IgD-negative memory B cell (primary cell): Measurements from ENCODE around the gene STPG3. TPM values are rescaled to one million over a fixed set of nuclear protein-coding genes. Genes with fewer than 3 reads are reported as not detected.

Experiments used
- H3K27ac Mint-ChIP-seq, 3 donors: one replicate each; pipeline ENCODE4 v1.8.0; 2020 to 2022; ENCODE audit warnings: mild to moderate bottlenecking in 3 of 3, mixed read lengths in 3 of 3, moderate library complexity in 1 of 3
- H3K27me3 Mint-ChIP-seq: one replicate; pipeline ENCODE4 v1.8.0; 2021; ENCODE audit warnings: mixed read lengths
- H3K36me3 Mint-ChIP-seq: one replicate; pipeline ENCODE4 v1.8.0; 2020; ENCODE audit warnings: mild to moderate bottlenecking, mixed read lengths
- H3K4me1 Mint-ChIP-seq, 3 donors: one replicate each; pipeline ENCODE4 v1.8.0; 2020 to 2022; ENCODE audit warnings: mixed read lengths in 3 of 3, mild to moderate bottlenecking in 1 of 3
- H3K4me3 Mint-ChIP-seq, 4 donors: one replicate each; pipeline ENCODE4 v1.8.0; 2020 to 2022; ENCODE audit warnings: mild to moderate bottlenecking in 4 of 4, mixed read lengths in 4 of 4, moderate library complexity in 3 of 4
- H3K9me3 Mint-ChIP-seq, 3 donors: one replicate each; pipeline ENCODE4 v1.8.0; 2020 to 2021; ENCODE audit warnings: mixed read lengths in 3 of 3, mild to moderate bottlenecking in 1 of 3
- polyA plus RNA-seq: library from polyadenylated mRNA; unstranded; fragments of 300-500 nt; fragmentation: Illumina TruSeq; gene quantifications from one replicate; pipeline ENCODE4 v1.2.3, GENCODE V29; 2021

Gene STPG3
- polyA plus RNA-seq, 1 donor from 2014 or later = not detected

DNA sequence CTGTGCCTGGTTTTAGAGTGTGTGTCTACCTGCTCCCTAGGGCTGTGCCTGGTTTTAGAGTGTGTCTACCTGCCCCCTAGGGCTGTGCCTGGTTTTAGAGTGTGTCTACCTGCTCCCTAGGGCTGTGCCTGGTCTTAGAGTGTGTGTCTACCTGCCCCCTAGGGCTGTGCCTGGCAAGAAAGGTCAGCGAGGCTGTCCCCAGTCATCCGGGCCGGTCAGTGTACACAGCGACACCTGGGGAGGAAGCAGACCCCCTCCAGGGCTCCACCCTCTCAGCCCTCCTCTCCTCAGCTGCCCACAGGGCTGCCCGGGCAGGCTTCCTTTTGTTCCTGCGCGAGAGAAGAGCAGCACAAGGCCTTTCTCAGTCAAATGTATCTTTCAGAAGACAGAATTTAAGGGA, 46.9 kb downstream of the STPG3 start:
- Mint-ChIP-seq H3K36me3 (no peaks in the 10 kb centered on the region), H3K27me3 (peaks cover 25% of the 10 kb centered on the region), H3K4me1 (peaks cover 3 to 6% (median 5%) of the 10 kb centered on the region in 3 donors), H3K27ac (no peak overlapping the region), H3K9me3 (peaks cover 0 to 6% (median 0%) of the 10 kb centered on the region in 3 donors), H3K4me3 (no peak overlapping the region)

DNA sequence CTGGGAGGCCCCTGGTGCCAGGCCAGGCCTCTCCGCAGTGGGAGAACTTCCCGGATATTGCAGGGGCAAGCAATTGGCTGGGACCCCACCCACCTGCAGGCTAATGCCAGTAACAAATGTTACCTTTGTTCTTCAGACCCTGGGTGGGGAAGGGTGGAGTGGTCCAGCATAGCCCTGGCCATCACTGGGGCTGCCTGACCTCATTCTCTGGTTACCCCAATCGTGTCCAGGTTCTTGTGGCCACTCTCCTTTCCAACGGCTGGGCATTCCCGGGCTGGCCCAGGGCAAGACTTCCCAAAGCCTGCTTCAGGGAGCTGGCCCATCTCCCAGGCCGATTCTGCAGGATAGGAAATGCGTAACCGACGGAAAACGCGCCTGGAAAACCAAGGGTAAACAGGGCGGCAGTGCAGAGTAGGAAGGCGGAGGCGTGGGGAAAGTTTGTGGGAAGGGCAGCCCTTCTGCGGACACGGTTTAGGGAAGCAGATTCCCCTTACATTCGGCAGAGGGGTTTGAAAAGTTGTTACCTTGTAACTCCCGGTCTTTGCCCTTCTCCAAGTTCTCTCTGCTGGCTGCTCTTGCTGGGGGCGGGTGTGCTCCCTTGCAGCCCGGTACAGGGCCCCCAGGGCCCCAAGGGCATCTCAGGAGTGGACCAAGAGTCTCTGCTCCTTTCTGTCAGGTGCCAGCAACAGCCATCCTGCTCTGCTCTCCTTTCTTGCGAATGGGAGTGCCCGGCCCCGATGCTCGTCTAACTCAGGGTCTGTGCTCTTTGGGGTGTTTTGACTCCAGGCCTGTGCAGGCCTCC, 47.5 kb downstream of the STPG3 start:
- H3K4me1 Mint-ChIP-seq = peaks cover 3 to 6% (median 3%) of the 10 kb centered on the region in 3 donors
- H3K4me3 Mint-ChIP-seq = peak overlapping the region in 1 of 4 donors; percentile 7
- peaks cover 25% of the 10 kb centered on the region for H3K27me3 Mint-ChIP-seq
- H3K36me3 Mint-ChIP-seq = no peaks in the 10 kb centered on the region
- peaks cover 0 to 6% (median 0%) of the 10 kb centered on the region in 3 donors for H3K9me3 Mint-ChIP-seq
- H3K27ac Mint-ChIP-seq = no peak overlapping the region

DNA sequence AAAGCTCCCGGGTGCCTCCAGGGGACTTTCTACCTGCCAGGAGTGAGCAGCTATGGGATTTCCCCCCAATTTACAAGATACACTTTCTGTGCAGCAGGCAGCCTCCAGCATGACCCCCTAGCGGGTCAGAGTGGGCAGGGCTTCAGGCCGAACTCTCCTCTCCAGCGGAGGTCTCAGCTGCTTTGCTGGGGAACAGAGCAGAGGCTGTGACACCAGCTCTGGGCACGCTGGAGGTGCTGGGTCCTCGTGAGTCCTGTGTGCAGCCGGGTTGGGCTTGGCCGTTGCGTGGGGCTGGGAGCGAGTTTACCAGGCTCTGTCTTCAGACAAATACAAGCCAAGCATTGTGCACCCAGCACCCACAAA, 48.1 kb downstream of the STPG3 start:
- Mint-ChIP-seq H3K27me3 (peaks cover 25% of the 10 kb centered on the region), H3K4me3 (peak overlapping the region in 1 of 4 donors; percentile 7), H3K9me3 (peaks cover 0 to 6% (median 0%) of the 10 kb centered on the region in 3 donors), H3K4me1 (peaks cover 0 to 6% (median 3%) of the 10 kb centered on the region in 3 donors), H3K27ac (no peak overlapping the region), H3K36me3 (no peaks in the 10 kb centered on the region)

DNA sequence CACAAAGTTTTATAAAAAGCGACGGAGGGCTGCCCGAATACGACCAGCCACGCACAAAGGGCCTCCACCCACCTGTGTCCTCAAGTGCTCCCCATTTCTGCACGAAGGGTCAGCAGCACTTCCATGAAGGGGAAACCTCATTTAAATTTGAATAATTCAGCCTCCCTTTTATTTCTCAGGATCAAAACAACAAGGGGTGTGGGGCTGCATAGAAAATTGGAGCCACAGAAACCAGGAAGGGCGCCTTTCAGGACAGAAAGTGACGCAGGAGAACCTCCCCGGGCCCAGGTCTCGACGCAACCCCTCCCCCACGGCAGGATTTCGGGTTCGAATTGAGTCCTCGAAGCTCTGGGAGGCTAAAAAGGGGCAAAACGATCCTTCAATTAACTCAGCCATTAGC, 48.9 kb downstream of the STPG3 start:
- H3K27me3 Mint-ChIP-seq = peaks cover 20% of the 10 kb centered on the region
- peaks cover 0 to 2% (median 0%) of the 10 kb centered on the region in 3 donors for H3K9me3 Mint-ChIP-seq
- H3K27ac Mint-ChIP-seq = peak overlapping the region in 2 of 3 donors; percentile 51 to 63
- H3K4me1 Mint-ChIP-seq = peaks cover 0 to 6% (median 3%) of the 10 kb centered on the region in 3 donors
- peak overlapping the region; percentile 9 to 71 (median 52) for H3K4me3 Mint-ChIP-seq
- no peaks in the 10 kb centered on the region for H3K36me3 Mint-ChIP-seq

DNA sequence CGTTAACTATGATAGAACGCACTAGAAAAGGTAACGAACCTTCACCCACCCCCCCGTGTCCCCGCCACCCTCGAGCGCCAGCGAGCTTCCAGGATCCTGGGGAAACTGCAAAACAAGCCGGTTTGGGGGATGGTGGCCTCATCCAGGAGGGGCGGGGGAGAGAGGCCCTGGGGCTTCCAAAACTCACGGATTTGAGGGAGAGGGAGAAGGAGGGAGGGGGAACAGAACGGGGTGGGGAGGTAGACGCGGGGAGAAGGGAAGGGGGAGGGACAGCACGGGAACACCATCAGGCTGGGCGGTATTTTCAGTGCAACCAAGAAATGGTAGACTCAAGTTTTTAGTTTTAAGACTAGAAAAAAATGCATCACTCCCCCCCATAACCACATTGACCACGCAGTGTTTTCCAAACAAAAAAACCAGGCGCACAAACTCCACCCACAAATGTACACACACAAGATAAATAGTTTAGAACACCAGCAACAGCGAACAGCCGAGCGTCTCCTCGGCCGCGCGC, 49.5 kb downstream of the STPG3 start:
- Mint-ChIP-seq H3K36me3 (no peaks in the 10 kb centered on the region), H3K27me3 (peaks cover 20% of the 10 kb centered on the region), H3K9me3 (peaks cover 0 to 2% (median 0%) of the 10 kb centered on the region in 3 donors), H3K4me1 (peaks cover 0 to 6% (median 6%) of the 10 kb centered on the region in 3 donors), H3K4me3 (peak overlapping the region in 3 of 4 donors; percentile 52 to 72 (median 70)), H3K27ac (no peak overlapping the region)

DNA sequence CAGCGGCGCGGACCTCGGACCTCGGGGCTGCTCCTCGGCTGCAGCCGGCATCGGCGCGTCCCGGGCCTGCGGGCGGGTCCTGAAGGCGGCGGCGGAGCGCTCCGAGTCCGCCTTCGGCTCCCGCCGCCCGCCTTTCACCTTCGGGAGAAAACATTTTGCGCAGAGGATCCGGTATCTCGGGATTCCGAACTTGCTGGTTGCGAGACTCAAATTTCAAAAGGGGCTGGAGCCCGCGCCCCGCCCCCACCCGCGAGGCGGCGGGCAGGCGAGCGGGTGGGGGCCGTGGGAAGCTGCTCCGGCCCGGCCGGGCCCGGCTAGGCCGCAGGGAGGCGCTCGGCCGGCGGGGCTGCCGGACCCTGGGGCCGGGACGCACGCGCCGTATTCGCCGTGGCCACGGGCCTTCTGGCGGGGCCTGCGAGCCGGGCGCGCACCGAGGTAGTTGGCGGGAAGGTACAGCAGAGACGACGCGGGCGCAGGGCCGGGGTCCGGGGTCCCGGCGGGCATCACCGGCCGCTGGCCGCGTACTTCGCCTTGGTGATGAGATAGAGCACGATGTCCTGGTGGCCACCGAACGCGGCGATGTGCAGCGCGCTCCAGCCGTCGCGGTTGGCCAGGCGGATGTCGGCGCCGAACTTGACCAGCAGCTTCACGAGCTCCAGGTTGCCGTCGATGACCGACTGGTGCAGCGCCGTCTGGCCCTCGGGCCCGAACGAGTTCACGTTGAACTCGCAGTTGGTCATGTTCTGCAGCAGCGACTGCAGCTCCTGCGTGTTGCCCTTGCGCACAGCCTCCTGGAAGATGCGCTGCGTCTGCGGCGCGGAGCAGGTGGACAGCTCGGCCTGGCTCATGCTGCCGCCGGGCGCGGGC, 50.2 kb downstream of the STPG3 start:
- Mint-ChIP-seq H3K4me3 (peak overlapping the region; percentile 45 to 72 (median 61)), H3K9me3 (peaks cover 0 to 2% (median 0%) of the 10 kb centered on the region in 3 donors), H3K27me3 (peaks cover 19% of the 10 kb centered on the region), H3K4me1 (peaks cover 0 to 6% (median 6%) of the 10 kb centered on the region in 3 donors), H3K36me3 (no peaks in the 10 kb centered on the region), H3K27ac (no peak overlapping the region)

DNA sequence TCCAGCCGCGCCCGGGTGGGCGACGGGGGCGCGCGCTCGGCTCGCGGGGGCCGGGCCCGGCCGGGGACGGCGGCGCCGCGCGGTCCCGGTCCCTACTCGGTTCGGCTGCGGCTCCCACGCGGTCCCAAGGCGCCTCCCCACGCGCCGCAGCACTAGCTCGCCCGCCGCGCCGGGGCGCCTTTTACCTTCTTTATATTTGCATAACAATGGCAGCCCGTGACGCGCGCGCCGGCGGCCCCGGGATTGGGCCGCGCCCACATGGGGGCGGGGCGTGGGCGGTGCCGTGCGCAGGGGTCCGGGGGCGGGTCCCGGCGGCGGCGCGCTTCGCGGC, 51.0 kb downstream of the STPG3 start, which contains the start of gene NRARP:
TSS of gene NRARP (minus strand) at position 154 of the 331 bp plus-strand sequence. CDS start 343 bp downstream, outside the sequence.
- Mint-ChIP-seq H3K36me3 (no peaks in the 10 kb centered on the region), H3K27ac (peak within 1 kb of the TSS in 1 of 3 donors; percentile 71)

GRCh38 chr9:137302449-137303150, 51.5 kb downstream of the STPG3 start:
- no peaks in the 10 kb centered on the region for H3K36me3 Mint-ChIP-seq
- peaks cover 10% of the 10 kb centered on the region for H3K27me3 Mint-ChIP-seq
- no peaks in the 10 kb centered on the region for H3K9me3 Mint-ChIP-seq
- H3K4me3 Mint-ChIP-seq = peak overlapping the region in 2 of 4 donors; percentile 12 to 38
- H3K27ac Mint-ChIP-seq = no peak overlapping the region
- peaks cover 0 to 3% (median 3%) of the 10 kb centered on the region in 3 donors for H3K4me1 Mint-ChIP-seq

More for the DNA sequence above, 51.0 kb downstream of the STPG3 start, which contains the start of gene NRARP:
- peaks cover 0 to 5% (median 3%) of the 10 kb centered on the region in 3 donors for H3K4me1 Mint-ChIP-seq
- H3K27me3 Mint-ChIP-seq = peaks cover 13% of the 10 kb centered on the region
- peak within 1 kb of the TSS; percentile 38 to 73 (median 48) for H3K4me3 Mint-ChIP-seq
- peaks cover 0 to 1% (median 0%) of the 10 kb centered on the region in 3 donors for H3K9me3 Mint-ChIP-seq

Other genes starting within 250 kb of the STPG3 start
- 3.9 TPM for gene ABCA2, start 223.0 kb upstream of the STPG3 start, polyA plus RNA-seq
- gene FUT7, start 219.2 kb upstream of the STPG3 start, polyA plus RNA-seq = 26.6 TPM
- 2.0 TPM for gene NPDC1, start 205.1 kb upstream of the STPG3 start, polyA plus RNA-seq
- not detected for gene ENTPD2, start 197.2 kb upstream of the STPG3 start, polyA plus RNA-seq
- 0.38 TPM for gene SAPCD2, start 180.7 kb upstream of the STPG3 start, polyA plus RNA-seq
- gene UAP1L1, start 173.8 kb upstream of the STPG3 start, polyA plus RNA-seq = 3.0 TPM
- 27.5 TPM for gene MAN1B1, start 164.3 kb upstream of the STPG3 start, polyA plus RNA-seq
- 110 TPM for gene DPP7, start 136.6 kb upstream of the STPG3 start, polyA plus RNA-seq
- not detected for gene GRIN1, start 112.1 kb upstream of the STPG3 start, polyA plus RNA-seq
- gene LRRC26, start 81.2 kb upstream of the STPG3 start, polyA plus RNA-seq = not detected
- gene TMEM210, start 79.2 kb upstream of the STPG3 start, polyA plus RNA-seq = not detected
- 6.2 TPM for gene ANAPC2, start 62.7 kb upstream of the STPG3 start, polyA plus RNA-seq
- gene SSNA1, start 62.6 kb upstream of the STPG3 start, polyA plus RNA-seq = 139 TPM
- 0.66 TPM for gene TPRN, start 50.5 kb upstream of the STPG3 start, polyA plus RNA-seq
- gene TMEM203, start 45.6 kb upstream of the STPG3 start, polyA plus RNA-seq = 106 TPM
- 7.6 TPM for gene NDOR1, start 45.6 kb upstream of the STPG3 start, polyA plus RNA-seq
- gene RNF208, start 29.0 kb upstream of the STPG3 start, polyA plus RNA-seq = not detected
- not detected for gene CYSRT1, start 26.1 kb upstream of the STPG3 start, polyA plus RNA-seq
- gene RNF224, start 23.8 kb upstream of the STPG3 start, polyA plus RNA-seq = not detected
- gene SLC34A3, start 20.4 kb upstream of the STPG3 start, polyA plus RNA-seq = not detected
- 88.4 TPM for gene TUBB4B, start 10.0 kb upstream of the STPG3 start, polyA plus RNA-seq
- 34.2 TPM for gene NELFB, start 4.0 kb downstream of the STPG3 start, polyA plus RNA-seq
- 8.9 TPM for gene TOR4A, start 26.4 kb downstream of the STPG3 start, polyA plus RNA-seq
- gene NRARP, start 51.0 kb downstream of the STPG3 start, polyA plus RNA-seq = not detected
- 5.6 TPM for gene EXD3, start 171.9 kb downstream of the STPG3 start, polyA plus RNA-seq
- 1.4 TPM for gene NOXA1, start 172.1 kb downstream of the STPG3 start, polyA plus RNA-seq
- not detected for gene ENTPD8, start 190.1 kb downstream of the STPG3 start, polyA plus RNA-seq
- gene NSMF, start 208.0 kb downstream of the STPG3 start, polyA plus RNA-seq = 3.4 TPM